Mononuclear cell (primary cell): ENCODE results near the gene TMEM141. TPM values are rescaled to one million over a fixed set of nuclear protein-coding genes. Genes with fewer than 3 reads are reported as not detected.
"Not testable (repeated sequence)": the region's sequence is repeated elsewhere in the genome, so short reads cannot be mapped to it uniquely, and the experiment has no call there.

Source experiments
- H3K27me3 ChIP-seq: 2 replicates; pipeline ENCODE4 v1.6.0; 2011; ENCODE audit warnings: low read length, control low read depth; ENCODE audit not compliant: insufficient read depth
- H3K4me1 ChIP-seq: 2 replicates; pipeline ENCODE4 v1.5.1; 2011; ENCODE audit warnings: mild to moderate bottlenecking, low read length, control low read depth; ENCODE audit not compliant: insufficient read depth
- H3K4me3 ChIP-seq: 2 replicates; pipeline ENCODE4 v1.5.1; 2011; ENCODE audit warnings: mild to moderate bottlenecking, low read length, moderate library complexity
- H3K9me3 ChIP-seq: 2 replicates; pipeline ENCODE4 v1.5.1; 2011; ENCODE audit warnings: low read depth, mild to moderate bottlenecking, control low read depth, low read length
- total RNA-seq: library from RNA; depleted of rRNA; stranded (reverse); fragments of >200 nt; gene quantifications from one replicate; pipeline ENCODE4 v1.2.3, GENCODE V29; 2012

The TMEM141 gene
- total RNA-seq, 1 donor, result 16.1 TPM

- Histone ChIP-seq H3K27me3 (peaks cover 3% of the 10 kb centered on the region), H3K9me3 (no peaks in the 10 kb centered on the region), H3K4me3 (no peak overlapping the region), H3K4me1 (peaks cover 27% of the 10 kb centered on the region)
Measured at GRCh38 chr9:136793086-136793946, 2.2 kb downstream of the TMEM141 start.

- no peak overlapping the region for H3K4me3 ChIP-seq
- H3K27me3 ChIP-seq, result peaks cover 12% of the 10 kb centered on the region
- H3K9me3 ChIP-seq, result no peaks in the 10 kb centered on the region
- peaks cover 34% of the 10 kb centered on the region for H3K4me1 ChIP-seq
Measured at GRCh38 chr9:136794281-136794999, 3.3 kb downstream of the TMEM141 start.

GRCh38 chr9:136795000-136795348 lies 3.8 kb downstream of the TMEM141 start:
- H3K27me3 ChIP-seq, result peaks cover 12% of the 10 kb centered on the region
- peaks cover 38% of the 10 kb centered on the region for H3K4me1 ChIP-seq
- H3K4me3 ChIP-seq, result no peak overlapping the region
- H3K9me3 ChIP-seq, result no peaks in the 10 kb centered on the region

GRCh38 chr9:136796238-136796774 lies 5.2 kb downstream of the TMEM141 start, which contains the start of gene CCDC183:
Gene CCDC183 (plus strand): TSS chr9:136796338. CDS start chr9:136796398, 60 bp downstream.
- Histone ChIP-seq H3K4me3 (no peak within 1 kb of the TSS), H3K4me1 (peaks cover 43% of the 10 kb centered on the region), H3K9me3 (no peaks in the 10 kb centered on the region), H3K27me3 (peaks cover 14% of the 10 kb centered on the region)

DNA sequence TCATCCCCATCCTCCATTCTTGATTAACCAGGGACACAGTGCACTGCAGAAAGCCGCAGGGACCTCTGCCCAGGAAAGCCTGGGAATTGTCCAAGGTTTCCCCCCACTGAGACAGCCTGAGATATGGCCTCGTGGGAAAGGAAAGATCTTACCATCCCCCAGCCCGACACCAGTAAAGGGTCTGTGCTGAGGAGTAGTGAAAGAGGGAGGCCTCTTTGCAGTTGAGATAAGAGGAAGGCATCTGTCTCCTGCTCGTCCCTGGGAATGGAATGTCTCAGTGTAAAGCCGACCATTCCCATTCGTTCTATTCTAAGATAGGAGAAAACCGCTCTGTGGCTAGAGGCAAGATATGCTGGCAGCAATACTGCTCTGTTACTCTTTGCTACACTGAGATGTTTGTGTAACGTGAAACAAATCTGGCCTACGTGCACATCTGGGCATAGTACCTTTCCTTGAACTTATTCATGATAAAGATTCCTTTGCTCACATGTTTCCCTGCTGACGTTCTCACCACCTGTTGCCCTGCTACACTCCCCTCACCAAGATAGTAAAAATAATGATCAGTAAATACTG lies 5.7 kb downstream of the TMEM141 start:
- H3K4me1 ChIP-seq, result peaks cover 40% of the 10 kb centered on the region
- not testable (repeated sequence) for H3K9me3 ChIP-seq, H3K4me3 ChIP-seq
- peaks cover 14% of the 10 kb centered on the region for H3K27me3 ChIP-seq

GRCh38 chr9:136798708-136799078 lies 7.5 kb downstream of the TMEM141 start:
- H3K9me3 ChIP-seq, result no peaks in the 10 kb centered on the region
- H3K4me1 ChIP-seq, result peaks cover 32% of the 10 kb centered on the region
- no peak overlapping the region for H3K4me3 ChIP-seq
- peaks cover 20% of the 10 kb centered on the region for H3K27me3 ChIP-seq

- Histone ChIP-seq H3K4me1 (peaks cover 32% of the 10 kb centered on the region), H3K4me3 (peak overlapping the region; percentile 26), H3K9me3 (no peaks in the 10 kb centered on the region), H3K27me3 (peaks cover 20% of the 10 kb centered on the region)
Measured at GRCh38 chr9:136799079-136799853, 8.1 kb downstream of the TMEM141 start.

DNA sequence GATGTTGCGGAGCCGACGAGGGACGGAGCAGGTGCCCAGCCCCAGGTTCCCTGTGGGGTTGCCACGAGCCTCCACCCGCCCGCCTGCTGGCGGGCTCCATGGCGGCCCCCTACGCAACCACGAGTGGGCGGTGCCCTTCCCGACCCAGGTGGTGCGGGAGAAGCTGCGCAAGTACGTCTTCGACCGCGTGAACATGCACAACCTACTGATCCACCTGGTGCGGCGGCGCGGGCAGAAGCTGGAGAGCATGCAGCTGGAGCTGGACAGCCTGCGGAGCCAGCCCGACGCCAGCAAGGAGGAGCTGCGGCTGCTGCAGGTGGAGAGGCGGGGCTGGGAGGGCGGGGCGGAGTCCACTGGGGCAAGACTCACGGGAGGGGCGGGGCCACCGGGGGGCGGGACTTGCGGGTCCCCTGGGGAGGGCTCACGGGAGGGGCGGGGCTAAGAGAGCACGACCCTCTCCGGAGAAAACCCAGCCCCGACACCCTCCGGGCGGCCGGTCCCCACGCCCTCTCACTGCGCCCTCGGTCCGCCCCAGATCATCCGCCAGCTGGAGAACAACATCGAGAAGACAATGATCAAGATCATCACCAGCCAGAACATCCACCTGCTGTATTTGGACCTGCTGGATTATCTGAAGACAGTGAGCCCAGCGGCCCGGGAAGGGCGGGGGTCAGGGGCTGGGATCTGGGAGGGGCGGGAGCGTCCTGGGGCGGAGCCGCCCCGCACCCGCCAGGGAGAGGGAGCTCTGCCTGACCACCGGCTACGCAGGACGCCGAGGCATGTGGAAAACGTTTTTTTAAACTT lies 8.9 kb downstream of the TMEM141 start:
- H3K9me3 ChIP-seq, result no peaks in the 10 kb centered on the region
- H3K4me1 ChIP-seq, result peaks cover 26% of the 10 kb centered on the region
- peaks cover 20% of the 10 kb centered on the region for H3K27me3 ChIP-seq
- peak overlapping the region; percentile 26 for H3K4me3 ChIP-seq

- H3K9me3 ChIP-seq, result no peaks in the 10 kb centered on the region
- H3K4me1 ChIP-seq, result peaks cover 34% of the 10 kb centered on the region
- peaks cover 18% of the 10 kb centered on the region for H3K27me3 ChIP-seq
- no peak overlapping the region for H3K4me3 ChIP-seq
Measured at GRCh38 chr9:136802321-136802720, 11.2 kb downstream of the TMEM141 start.

DNA sequence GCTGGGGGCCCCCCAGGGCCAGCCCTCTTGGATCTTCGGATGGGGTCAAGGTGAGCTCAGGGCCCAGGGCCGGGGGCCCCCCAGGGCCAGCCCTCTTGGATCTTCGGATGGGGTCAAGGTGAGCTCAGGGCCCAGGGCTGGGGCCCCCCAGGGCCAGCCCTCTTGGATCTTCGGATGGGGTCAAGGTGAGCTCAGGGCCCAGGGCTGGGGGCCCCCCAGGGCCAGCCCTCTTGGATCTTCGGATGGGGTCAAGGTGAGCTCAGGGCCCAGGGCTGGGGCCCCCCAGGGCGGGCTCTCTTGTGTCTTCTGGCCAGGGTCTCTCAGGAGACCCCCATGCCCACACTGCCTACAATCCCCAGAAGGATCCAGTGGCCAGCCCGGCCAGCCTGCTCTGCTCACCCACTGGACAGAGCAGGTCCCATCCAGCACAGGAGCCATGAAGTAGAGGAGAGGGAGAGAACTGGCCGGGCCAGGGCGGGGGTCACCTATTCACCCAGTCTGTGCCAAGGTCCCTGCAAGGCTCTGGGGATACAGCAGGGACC lies 11.9 kb downstream of the TMEM141 start:
- not testable (repeated sequence) for H3K9me3 ChIP-seq, H3K4me3 ChIP-seq
- Histone ChIP-seq H3K4me1 (peaks cover 34% of the 10 kb centered on the region), H3K27me3 (peaks cover 18% of the 10 kb centered on the region)

GRCh38 chr9:136803551-136804508 lies 12.7 kb downstream of the TMEM141 start:
- Histone ChIP-seq H3K4me1 (peaks cover 37% of the 10 kb centered on the region), H3K4me3 (no peak overlapping the region), H3K27me3 (peaks cover 13% of the 10 kb centered on the region), H3K9me3 (no peaks in the 10 kb centered on the region)

GRCh38 chr9:136804509-136805206 lies 13.5 kb downstream of the TMEM141 start:
- Histone ChIP-seq H3K4me3 (no peak overlapping the region), H3K27me3 (peaks cover 8% of the 10 kb centered on the region), H3K4me1 (peaks cover 37% of the 10 kb centered on the region), H3K9me3 (no peaks in the 10 kb centered on the region)
